Naive thymus-derived CD4-positive, alpha-beta T cell (primary cell): ENCODE measurements around the gene SPCS1. TPM values are rescaled to one million over a fixed set of nuclear protein-coding genes. Genes with fewer than 3 reads are reported as not detected.
A peak's percentile ranks its signal among the peaks of the same experiment; 100 is the strongest.

Experiments
- ATAC-seq: fragments of 150-1000 bp; cut with Tn5 transposase; 2 replicates; pipeline ENCODE4 v1.10.0; 2021; ENCODE audit warnings: mild to moderate bottlenecking, moderate library complexity
- CTCF ChIA-PET: fragments of 350-600 bp; sonication (Branson Sonifier 250); formaldehyde crosslinking; loops from one replicate; lab custom pipeline; 2021; ENCODE audit warnings: antibody characterized with exemption; lab: Charles Lee
- POLR2A ChIA-PET: fragments of 350-600 bp; sonication (Branson Sonifier 250); formaldehyde crosslinking; loops from one replicate; lab custom pipeline; 2021; ENCODE audit warnings: antibody characterized with exemption, inconsistent platforms; lab: Charles Lee
- DNase-seq, 9 donors: peaks; one replicate each; pipeline versions ENCODE4 v3.0.0 to v3.0.0-alpha.2; 2020 to 2022; ENCODE audit warnings: mixed read lengths in 1 of 9
- H3K27ac ChIP-seq: one replicate; pipeline ENCODE4 v1.7.0; 2013; ENCODE audit warnings: mild to moderate bottlenecking, low read depth, low read length, moderate library complexity
- H3K27me3 ChIP-seq, 2 donors: one replicate each; pipeline ENCODE4 v1.7.0; 2013; ENCODE audit warnings: low read length in 2 of 2, mild to moderate bottlenecking in 2 of 2, moderate library complexity in 2 of 2; ENCODE audit not compliant: control insufficient read depth in 2 of 2, insufficient read depth in 2 of 2
- H3K36me3 ChIP-seq, 3 experiments: 1 replicate in 2 of 3; 2 replicates in 1 of 3; pipeline ENCODE4 v1.7.0; 2013; ENCODE audit warnings: low read length in 3 of 3, mild to moderate bottlenecking in 3 of 3, moderate library complexity in 1 of 3; ENCODE audit not compliant: insufficient read depth in 3 of 3, control insufficient read depth in 2 of 3
- H3K4me1 ChIP-seq, 2 donors: one replicate each; pipeline ENCODE4 v1.7.0; 2013; ENCODE audit warnings: low read length in 2 of 2, mild to moderate bottlenecking in 2 of 2, moderate library complexity in 1 of 2; ENCODE audit not compliant: control insufficient read depth in 2 of 2, insufficient read depth in 2 of 2
- H3K4me3 ChIP-seq: 2 replicates; pipeline ENCODE4 v1.7.0; 2013; ENCODE audit warnings: mild to moderate bottlenecking, low read length
- H3K9me3 ChIP-seq, 3 experiments: 1 replicate in 2 of 3; 2 replicates in 1 of 3; pipeline ENCODE4 v1.7.0; 2013; ENCODE audit warnings: low read length in 3 of 3; ENCODE audit not compliant: control insufficient read depth in 2 of 3
- H3K27ac Mint-ChIP-seq, 9 donors: one replicate each; pipeline ENCODE4 v1.8.0; 2020 to 2022; ENCODE audit warnings: mixed read lengths in 9 of 9, mild to moderate bottlenecking in 8 of 9, moderate library complexity in 5 of 9, inconsistent platforms in 2 of 9
- H3K27me3 Mint-ChIP-seq, 5 donors: one replicate each; pipeline ENCODE4 v1.8.0; 2021 to 2022; ENCODE audit warnings: mixed read lengths in 5 of 5, mild to moderate bottlenecking in 1 of 5
- H3K36me3 Mint-ChIP-seq, 5 donors: one replicate each; pipeline ENCODE4 v1.8.0; 2020 to 2022; ENCODE audit warnings: mixed read lengths in 5 of 5, mild to moderate bottlenecking in 3 of 5, inconsistent platforms in 1 of 5
- H3K4me1 Mint-ChIP-seq, 7 donors: one replicate each; pipeline ENCODE4 v1.8.0; 2020 to 2022; ENCODE audit warnings: mixed read lengths in 7 of 7, mild to moderate bottlenecking in 3 of 7, inconsistent platforms in 1 of 7
- H3K4me3 Mint-ChIP-seq, 10 donors: one replicate each; pipeline ENCODE4 v1.8.0; 2020 to 2022; ENCODE audit warnings: mild to moderate bottlenecking in 10 of 10, mixed read lengths in 10 of 10, moderate library complexity in 6 of 10, inconsistent platforms in 2 of 10
- H3K9me3 Mint-ChIP-seq, 11 donors: one replicate each; pipeline ENCODE4 v1.8.0; 2020 to 2022; ENCODE audit warnings: mixed read lengths in 11 of 11, mild to moderate bottlenecking in 4 of 11, inconsistent platforms in 1 of 11, moderate library complexity in 1 of 11
- intact Hi-C, 2 donors: fragments of 100-400 bp; cut with micrococcal nuclease; formaldehyde crosslinking; loops; one replicate each; pipeline ENCODE4 v1.15.1; 2023
- polyA plus RNA-seq, 2 donors: library from polyadenylated mRNA; unstranded; fragments of 300-500 nt; fragmentation: Illumina TruSeq; gene quantifications; one replicate each; pipeline ENCODE4 v1.2.3, GENCODE V29; 2021
- total RNA-seq, 6 experiments: library from RNA in 5 of 6; stranded (reverse) in 5 of 6; gene quantifications; 1 replicate in 5 of 6; 2 replicates in 1 of 6; pipeline ENCODE4 v1.2.3 and lab custom pipeline; 2021 to 2026

Gene SPCS1
- 10 to 100 TPM; 55.0 to 95.3 (median 78.2) TPM for total RNA-seq
- 100 to 1,000 TPM; 339 to 379 TPM for polyA plus RNA-seq
- total RNA-seq (lab: John Stamatoyannopoulos, UW), result 31.9 reads per million, percentile 61 among the genes with 10 or more reads in this experiment

DNA sequence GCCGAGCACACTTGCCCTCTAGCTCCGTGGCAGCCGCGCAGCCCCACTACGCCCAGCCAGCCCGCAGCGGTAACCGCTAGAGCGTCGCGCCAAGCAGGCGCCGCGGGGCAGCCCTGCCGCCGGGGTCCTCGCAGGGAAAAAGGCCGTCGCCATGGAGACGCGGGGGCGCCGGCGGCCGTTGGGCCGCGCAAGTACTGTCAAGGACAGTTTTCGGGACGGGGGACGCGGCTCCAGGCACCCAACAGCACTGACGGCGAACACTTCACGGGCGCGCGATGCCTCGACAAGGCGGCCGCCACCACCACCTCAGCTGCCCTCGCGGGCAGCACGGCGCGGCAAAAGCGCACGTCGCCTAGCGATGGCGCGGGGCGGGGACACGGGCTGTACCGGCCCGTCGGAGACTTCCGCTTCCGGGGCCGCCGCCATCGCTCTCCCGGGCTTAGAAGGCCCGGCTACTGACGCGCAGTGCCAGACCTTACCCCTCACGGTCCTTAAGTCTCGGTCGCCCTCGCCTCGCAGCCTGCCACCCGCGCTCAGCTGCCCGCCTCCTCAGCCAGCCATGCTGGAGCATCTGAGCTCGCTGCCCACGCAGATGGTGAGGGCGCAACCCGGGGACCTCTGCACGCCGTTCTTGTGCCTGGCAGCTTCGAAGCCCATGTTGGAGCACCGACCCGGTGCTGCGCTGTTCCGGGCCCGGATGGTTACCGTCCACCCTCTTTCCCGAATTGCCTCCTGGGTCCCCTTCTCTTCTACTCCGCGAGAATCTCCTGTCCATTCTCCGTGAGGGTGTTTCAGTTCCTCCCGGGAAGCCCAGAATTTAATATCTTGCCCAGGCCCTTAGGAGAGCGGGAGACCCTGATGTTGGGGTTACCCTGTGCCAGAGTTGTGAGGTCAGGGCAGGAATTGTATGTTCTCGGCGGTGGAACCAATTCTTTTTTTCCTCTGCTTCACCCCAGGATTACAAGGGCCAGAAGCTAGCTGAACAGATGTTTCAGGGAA, at the start of gene SPCS1, which contains the start of gene GLT8D1:
SPCS1 (plus strand) TSS at position 419 of the 999 bp plus-strand sequence; CDS start at position 560, 141 bp downstream.
GLT8D1 (minus strand) TSS at position 104 of the 999 bp plus-strand sequence. CDS start 5,331 bp downstream, outside the sequence.
- no peaks in the 10 kb centered on the region for H3K27me3 Mint-ChIP-seq
- H3K4me3 Mint-ChIP-seq, result peak within 1 kb of the TSS; percentile 89 to 96 (median 94)
- ChIA-PET CTCF (interaction anchor here (1.7 kb wide), 1 partner anchor 15 kb away, joined by 9 read pairs; no protein-coding TSS in a partner anchor), POLR2A (interaction anchor here (0.7 to 4.1 kb wide), 7 partner anchors 9 to 251 kb away, joined by 3 to 33 read pairs (median 8); partner anchors contain the start of genes GNL3, NEK4, NISCH and PBRM1)
- peaks cover 21 to 46% (median 40%) of the 10 kb centered on the region in 7 donors for H3K4me1 Mint-ChIP-seq
- ATAC-seq (peak; percentile 94), DNase-seq (peak; percentile 83 to 96 (median 91))
- Histone ChIP-seq H3K27ac (peak within 1 kb of the TSS; percentile 93), H3K4me1 (peaks cover 25 to 33% of the 10 kb centered on the region in 2 donors), H3K9me3 (no peaks in the 10 kb centered on the region), H3K27me3 (no peaks in the 10 kb centered on the region), H3K4me3 (peak within 1 kb of the TSS; percentile 97), H3K36me3 (peaks cover 0 to 24% (median 6%) of the 10 kb centered on the region in 3 experiments)
- no peaks in the 10 kb centered on the region for H3K9me3 Mint-ChIP-seq
- H3K36me3 Mint-ChIP-seq, result peaks cover 0 to 10% (median 3%) of the 10 kb centered on the region in 5 donors
- intact Hi-C loops, result loop anchor here (1.0 to 10.0 kb wide), 9 partner anchors 15 to 651 kb away; partner anchors contain the start of genes GNL3 (in 2 of the 2), NEK4 (in 2 of the 2), UQCC5 (in 2 of the 2) and DUSP7 (in 1 of the 2)
- H3K27ac Mint-ChIP-seq, result peak within 1 kb of the TSS; percentile 90 to 97 (median 95)

GRCh38 chr3:52660046-52660445, 45.9 kb upstream of the SPCS1 start:
- ATAC-seq (no peak), DNase-seq (no peak)
- Mint-ChIP-seq H3K4me3 (no peak overlapping the region), H3K27ac (no peak overlapping the region), H3K36me3 (peaks cover 16 to 54% (median 25%) of the 10 kb centered on the region in 5 donors), H3K9me3 (no peaks in the 10 kb centered on the region), H3K4me1 (peaks cover 0 to 6% (median 4%) of the 10 kb centered on the region in 7 donors), H3K27me3 (no peaks in the 10 kb centered on the region)
- Histone ChIP-seq H3K9me3 (no peaks in the 10 kb centered on the region), H3K4me1 (no peaks in the 10 kb centered on the region), H3K27ac (no peak overlapping the region), H3K4me3 (no peak overlapping the region), H3K27me3 (no peaks in the 10 kb centered on the region), H3K36me3 (peaks cover 0 to 79% (median 17%) of the 10 kb centered on the region in 3 experiments)
- POLR2A ChIA-PET, result no interaction called here
- intact Hi-C loops, result no loop called here
- CTCF ChIA-PET, result no interaction called here

- CTCF ChIA-PET, result no interaction called here
- peak overlapping the region in 1 of 9 donors; percentile 50 for H3K27ac Mint-ChIP-seq
Observed at GRCh38 chr3:52663098-52663497, 42.8 kb upstream of the SPCS1 start.

GRCh38 chr3:52670621-52671521, 35.0 kb upstream of the SPCS1 start:
- peaks cover 0 to 14% of the 10 kb centered on the region in 2 donors for H3K4me1 ChIP-seq
- Mint-ChIP-seq H3K36me3 (peaks cover 7 to 41% (median 28%) of the 10 kb centered on the region in 5 donors), H3K27ac (peak overlapping the region in 6 of 9 donors; percentile 25 to 85 (median 45)), H3K27me3 (no peaks in the 10 kb centered on the region), H3K4me1 (peaks cover 14 to 31% (median 24%) of the 10 kb centered on the region in 7 donors), H3K4me3 (peak overlapping the region in 1 of 10 donors; percentile 62), H3K9me3 (no peaks in the 10 kb centered on the region)
- intact Hi-C loops, result loop anchor here in 1 of 2 donors (2.0 kb wide), 1 partner anchor 14 kb away; the partner anchor contains the start of gene PBRM1
- H3K4me3 ChIP-seq, result no peak overlapping the region
- no peaks in the 10 kb centered on the region for H3K27me3 ChIP-seq
- ChIA-PET CTCF (no interaction called here), POLR2A (interaction anchor here (0.7 kb wide), 1 partner anchor 67 kb away, joined by 3 read pairs; no protein-coding TSS in a partner anchor)
- no peak overlapping the region for H3K27ac ChIP-seq
- DNase-seq (peak in 1 of 9 donors; percentile 56), ATAC-seq (peak; percentile 89)
- no peaks in the 10 kb centered on the region for H3K9me3 ChIP-seq
- peaks cover 0 to 48% (median 10%) of the 10 kb centered on the region in 3 experiments for H3K36me3 ChIP-seq

More at GRCh38 chr3:52663098-52663497, 42.8 kb upstream of the SPCS1 start:
- Mint-ChIP-seq H3K4me3 (no peak overlapping the region), H3K36me3 (peaks cover 4 to 52% (median 19%) of the 10 kb centered on the region in 5 donors), H3K4me1 (peaks cover 0 to 5% (median 2%) of the 10 kb centered on the region in 7 donors), H3K9me3 (no peaks in the 10 kb centered on the region), H3K27me3 (no peaks in the 10 kb centered on the region)
- no peak overlapping the region for H3K27ac ChIP-seq
- no peaks in the 10 kb centered on the region for H3K9me3 ChIP-seq
- ATAC-seq (no peak), DNase-seq (no peak)
- H3K36me3 ChIP-seq, result peaks cover 0 to 75% (median 12%) of the 10 kb centered on the region in 3 experiments
- H3K27me3 ChIP-seq, result no peaks in the 10 kb centered on the region
- H3K4me3 ChIP-seq, result no peak overlapping the region
- intact Hi-C loops, result no loop called here
- H3K4me1 ChIP-seq, result no peaks in the 10 kb centered on the region
- POLR2A ChIA-PET, result no interaction called here

GRCh38 chr3:52671676-52672075, 34.2 kb upstream of the SPCS1 start:
- peaks cover 10 to 46% (median 31%) of the 10 kb centered on the region in 5 donors for H3K36me3 Mint-ChIP-seq
- H3K27ac ChIP-seq, result no peak overlapping the region

More at GRCh38 chr3:52671676-52672075, 34.2 kb upstream of the SPCS1 start:
- ChIA-PET CTCF (no interaction called here), POLR2A (no interaction called here)
- Mint-ChIP-seq H3K4me1 (peaks cover 14 to 32% (median 24%) of the 10 kb centered on the region in 7 donors), H3K27ac (peak overlapping the region in 2 of 9 donors; percentile 12 to 49), H3K27me3 (no peaks in the 10 kb centered on the region), H3K4me3 (peak overlapping the region in 1 of 10 donors; percentile 29), H3K9me3 (no peaks in the 10 kb centered on the region)
- H3K4me1 ChIP-seq, result peaks cover 0 to 14% of the 10 kb centered on the region in 2 donors
- no peaks in the 10 kb centered on the region for H3K27me3 ChIP-seq
- H3K4me3 ChIP-seq, result no peak overlapping the region
- H3K36me3 ChIP-seq, result peaks cover 0 to 47% (median 14%) of the 10 kb centered on the region in 3 experiments
- DNase-seq (no peak), ATAC-seq (no peak)
- intact Hi-C loops, result loop anchor here in 1 of 2 donors (2.0 kb wide), 1 partner anchor 13 kb away; the partner anchor contains the start of gene PBRM1
- no peaks in the 10 kb centered on the region for H3K9me3 ChIP-seq
